ENCODE measurements around the gene NAALADL2. TPM values are rescaled to one million over a fixed set of nuclear protein-coding genes. Genes with fewer than 3 reads are reported as not detected.

The NAALADL2 gene
- total RNA-seq, 1 experiment from 2014 or later: 12.8 TPM

GRCh38 chr3:175153595-175153994 is 294.5 kb downstream of the NAALADL2 start:
- no TSS peak for BruUV-seq (replicated peaks)
- no peaks in the 10 kb centered on the region for H3K36me3 ChIP-seq (ENCODE audit: low read depth)
- TF ChIP-seq CTCF (conservative IDR thresholded peaks at IDR 0.05) (no peak), EZH2 (IDR thresholded peaks at IDR 0.05; ENCODE audit: low read depth) (no peak)
- H3K9me3 ChIP-seq (ENCODE audit: insufficient read depth, low read depth): peaks cover 12% of the 10 kb centered on the region; the same call in 1 of the 2 replicates
- CTCF ChIA-PET: no interaction called here
- no peak overlapping the region for H3K4me2 ChIP-seq
- H4K20me1 ChIP-seq (ENCODE audit: insufficient read depth): no peaks in the 10 kb centered on the region
- H3K9me2 ChIP-seq (ENCODE audit: insufficient read depth): no peaks in the 10 kb centered on the region
- intact Hi-C loops (cut with micrococcal nuclease; ENCODE audit: unreplicated experiment): loop anchor here (5.0 to 10.0 kb wide), 3 partner anchors 199 to 1281 kb away; no protein-coding TSS in a partner anchor
- no peak overlapping the region for H3K27ac ChIP-seq
- H3F3A ChIP-seq (ENCODE audit: insufficient read depth, low read depth): peaks cover 14% of the 10 kb centered on the region
- peaks cover 20% of the 10 kb centered on the region for H3K4me1 ChIP-seq (replicated peaks; ENCODE audit: insufficient read depth)
- no peak for DNase-seq
- H3K4me3 ChIP-seq: no peak overlapping the region
- POLR2A ChIA-PET (ENCODE audit: unreplicated experiment): no interaction called here
- no peaks in the 10 kb centered on the region for H3K27me3 ChIP-seq (ENCODE audit: insufficient read depth, low read depth)
- H2AFZ ChIP-seq: no peak overlapping the region
- no peaks in the 10 kb centered on the region for H3K79me2 ChIP-seq (ENCODE audit: low read depth)

- intact Hi-C loops (cut with micrococcal nuclease; ENCODE audit: unreplicated experiment): loop anchor here (10.0 kb wide), 2 partner anchors 200 to 1280 kb away; no protein-coding TSS in a partner anchor
- no peak overlapping the region for H3K4me2 ChIP-seq
- no peak for TF ChIP-seq CTCF (conservative IDR thresholded peaks at IDR 0.05)
- TF ChIP-seq EZH2 (IDR thresholded peaks at IDR 0.05; ENCODE audit: low read depth): no peak
- no peaks in the 10 kb centered on the region for H3K36me3 ChIP-seq (ENCODE audit: low read depth)
- DNase-seq: peak in 1 of 2 experiments; percentile 10
- no peak overlapping the region for H3K27ac ChIP-seq
- H3K4me3 ChIP-seq: no peak overlapping the region
- no peaks in the 10 kb centered on the region for H3K9me2 ChIP-seq (ENCODE audit: insufficient read depth)
- no peak overlapping the region for H2AFZ ChIP-seq
- H3K9me3 ChIP-seq (ENCODE audit: insufficient read depth, low read depth): peaks cover 8% of the 10 kb centered on the region; the same call in 1 of the 2 replicates
- H4K20me1 ChIP-seq (ENCODE audit: insufficient read depth): no peaks in the 10 kb centered on the region
- peaks cover 15% of the 10 kb centered on the region for H3K4me1 ChIP-seq (replicated peaks; ENCODE audit: insufficient read depth)
- POLR2A ChIA-PET (ENCODE audit: unreplicated experiment): no interaction called here
- CTCF ChIA-PET: no interaction called here
- BruUV-seq (replicated peaks): no TSS peak
- no peaks in the 10 kb centered on the region for H3K79me2 ChIP-seq (ENCODE audit: low read depth)
- H3K27me3 ChIP-seq (ENCODE audit: insufficient read depth, low read depth): no peaks in the 10 kb centered on the region
- H3F3A ChIP-seq (ENCODE audit: insufficient read depth, low read depth): peaks cover 13% of the 10 kb centered on the region
Observed at GRCh38 chr3:175155172-175155571, 296.0 kb downstream of the NAALADL2 start.

GRCh38 chr3:175159202-175159601 is 300.1 kb downstream of the NAALADL2 start:
- no peak for DNase-seq
- POLR2A ChIA-PET (ENCODE audit: unreplicated experiment): interaction anchor here (0.6 kb wide), 1 partner anchor 696 kb away, joined by 9 read pairs; no protein-coding TSS in a partner anchor
- no TSS peak for BruUV-seq (replicated peaks)

More at GRCh38 chr3:175159202-175159601, 300.1 kb downstream of the NAALADL2 start:
- CTCF ChIA-PET: no interaction called here
- no peak overlapping the region for H3K4me3 ChIP-seq
- H3K27me3 ChIP-seq (ENCODE audit: insufficient read depth, low read depth): no peaks in the 10 kb centered on the region
- H3K4me2 ChIP-seq: no peak overlapping the region
- H3K9me2 ChIP-seq (ENCODE audit: insufficient read depth): no peaks in the 10 kb centered on the region
- no peak overlapping the region for H3K27ac ChIP-seq
- no peaks in the 10 kb centered on the region for H3F3A ChIP-seq (ENCODE audit: insufficient read depth, low read depth)
- no peaks in the 10 kb centered on the region for H4K20me1 ChIP-seq (ENCODE audit: insufficient read depth)
- no peaks in the 10 kb centered on the region for H3K9me3 ChIP-seq (ENCODE audit: insufficient read depth, low read depth)
- H3K36me3 ChIP-seq (ENCODE audit: low read depth): no peaks in the 10 kb centered on the region
- H3K4me1 ChIP-seq (replicated peaks; ENCODE audit: insufficient read depth): no peaks in the 10 kb centered on the region; the same call in 1 of the 2 replicates
- no peak overlapping the region for H2AFZ ChIP-seq
- H3K79me2 ChIP-seq (ENCODE audit: low read depth): no peaks in the 10 kb centered on the region
- no peak for TF ChIP-seq CTCF (conservative IDR thresholded peaks at IDR 0.05)
- no peak for TF ChIP-seq EZH2 (IDR thresholded peaks at IDR 0.05; ENCODE audit: low read depth)
- intact Hi-C loops (cut with micrococcal nuclease; ENCODE audit: unreplicated experiment): loop anchor here (10.0 kb wide), 2 partner anchors 204 to 1276 kb away; no protein-coding TSS in a partner anchor
